H9 (cell line): ENCODE data around the gene GDAP1L1. TPM values are rescaled to one million over a fixed set of nuclear protein-coding genes. Genes with fewer than 3 reads are reported as not detected.

Experiments used
- DNase-seq: peaks from one replicate; pipeline ENCODE4 v3.0.0-alpha.2; 2017
- H2AFZ ChIP-seq: one replicate; pipeline ENCODE4 v1.6.1; 2013; ENCODE audit warnings: mild to moderate bottlenecking, low read length, control low read depth, moderate library complexity
- H2AK5ac ChIP-seq: 2 replicates; pipeline ENCODE4 v1.6.1; 2013; ENCODE audit warnings: low read length, control low read depth, mixed read lengths; ENCODE audit not compliant: insufficient read length
- H2BK120ac ChIP-seq: one replicate; pipeline ENCODE4 v1.6.1; 2013; ENCODE audit warnings: low read depth, mild to moderate bottlenecking, low read length, control low read depth, inconsistent platforms; ENCODE audit not compliant: poor library complexity, severe bottlenecking
- H2BK12ac ChIP-seq: 2 replicates; pipeline ENCODE4 v1.6.1; 2013; ENCODE audit warnings: low read length, control low read depth, mixed read lengths, low read depth; ENCODE audit not compliant: insufficient read length
- H2BK15ac ChIP-seq: 2 replicates; pipeline ENCODE4 v1.6.1; 2013; ENCODE audit warnings: low read depth, low read length, control low read depth
- H2BK20ac ChIP-seq: one replicate; pipeline ENCODE4 v1.6.1; 2013; ENCODE audit warnings: low read depth, mild to moderate bottlenecking, low read length, control low read depth, inconsistent platforms; ENCODE audit not compliant: poor library complexity, severe bottlenecking
- H2BK5ac ChIP-seq: 2 replicates; pipeline ENCODE4 v1.6.1; 2013; ENCODE audit warnings: low read length, control low read depth, mixed read lengths; ENCODE audit not compliant: insufficient read length
- H3K14ac ChIP-seq: 2 replicates; pipeline ENCODE4 v1.6.1; 2013; ENCODE audit warnings: low read length, control low read depth; ENCODE audit not compliant: insufficient read depth
- H3K18ac ChIP-seq: 2 replicates; pipeline ENCODE4 v1.6.1; 2013; ENCODE audit warnings: low read depth, mild to moderate bottlenecking, mixed read lengths, low read length, control low read depth; ENCODE audit not compliant: insufficient read length
- H3K23ac ChIP-seq: 2 replicates; pipeline ENCODE4 v1.6.1; 2013; ENCODE audit warnings: low read length, control low read depth, mixed read lengths, low read depth; ENCODE audit not compliant: insufficient read length
- H3K23me2 ChIP-seq: 2 replicates; pipeline ENCODE4 v1.6.1; 2013; ENCODE audit warnings: low read depth, mild to moderate bottlenecking, mixed read lengths, low read length, control low read depth; ENCODE audit not compliant: insufficient read length, poor library complexity, severe bottlenecking
- H3K27ac ChIP-seq: 2 replicates; pipeline ENCODE4 v1.5.1; 2013; ENCODE audit warnings: low read length, control low read depth, mixed read lengths, low read depth; ENCODE audit not compliant: insufficient read length
- H3K27me3 ChIP-seq: 2 replicates; pipeline ENCODE4 v1.6.1; 2013; ENCODE audit warnings: low read length, control low read depth, inconsistent platforms; ENCODE audit not compliant: insufficient read depth
- H3K4ac ChIP-seq: 2 replicates; pipeline ENCODE4 v1.6.1; 2013; ENCODE audit warnings: low read depth, mild to moderate bottlenecking, control low read depth, inconsistent platforms, low read length, moderate library complexity
- H3K4me1 ChIP-seq: 2 replicates; pipeline ENCODE4 v1.6.1; 2013; ENCODE audit warnings: low read length, control low read depth, inconsistent platforms; ENCODE audit not compliant: insufficient read depth
- H3K4me2 ChIP-seq: 2 replicates; pipeline ENCODE4 v1.6.1; 2013; ENCODE audit warnings: low read length, control low read depth, mixed read lengths; ENCODE audit not compliant: insufficient read length, insufficient read depth
- H3K56ac ChIP-seq: 2 replicates; pipeline ENCODE4 v1.6.1; 2013; ENCODE audit warnings: low read depth, mild to moderate bottlenecking, mixed read lengths, low read length, control low read depth; ENCODE audit not compliant: insufficient read length
- H3K79me1 ChIP-seq: 2 replicates; pipeline ENCODE4 v1.6.1; 2013; ENCODE audit warnings: low read depth, mild to moderate bottlenecking, moderate library complexity, low read length, control low read depth, inconsistent platforms; ENCODE audit not compliant: insufficient read depth, poor library complexity, severe bottlenecking
- H3K79me2 ChIP-seq: 2 replicates; pipeline ENCODE4 v1.6.1; 2013; ENCODE audit warnings: low read length, control low read depth, inconsistent platforms; ENCODE audit not compliant: insufficient read depth
- H3K9ac ChIP-seq: 2 replicates; pipeline ENCODE4 v1.6.1; 2013; ENCODE audit warnings: low read length, control low read depth, mixed read lengths; ENCODE audit not compliant: insufficient read length; ENCODE audit errors: extremely low read depth
- H3K9me3 ChIP-seq: one replicate; pipeline ENCODE4 v1.6.1; 2013; ENCODE audit warnings: low read depth, low read length, inconsistent platforms; ENCODE audit not compliant: control insufficient read depth
- H3T11ph ChIP-seq: one replicate; pipeline ENCODE4 v1.6.1; 2013; ENCODE audit warnings: mild to moderate bottlenecking, low read length, control low read depth, inconsistent platforms
- H4K20me1 ChIP-seq: one replicate; pipeline ENCODE4 v1.6.1; 2013; ENCODE audit not compliant: control insufficient read depth, insufficient read length, insufficient read depth
- H4K5ac ChIP-seq: 2 replicates; pipeline ENCODE4 v1.6.1; 2013; ENCODE audit warnings: low read depth, mild to moderate bottlenecking, mixed read lengths, low read length, control low read depth; ENCODE audit not compliant: insufficient read length
- H4K8ac ChIP-seq: replicated peaks from 2 replicates; pipeline ENCODE4 v1.6.1; 2013; ENCODE audit warnings: low read length, control low read depth, mixed read lengths, low read depth; ENCODE audit not compliant: insufficient read length
- H4K91ac ChIP-seq: 2 replicates; pipeline ENCODE4 v1.6.1; 2013; ENCODE audit warnings: low read depth, mild to moderate bottlenecking, moderate library complexity, mixed read lengths, low read length, control low read depth; ENCODE audit not compliant: insufficient read length
- H3K27ac Mint-ChIP-seq, 3 experiments: 2 replicates in 2 of 3; 3 replicates in 1 of 3; pipeline ENCODE4 v1.8.0; 2020 to 2021; ENCODE audit warnings: mixed read lengths in 3 of 3, mild to moderate bottlenecking in 1 of 3, moderate library complexity in 1 of 3
- H3K27me3 Mint-ChIP-seq: 2 replicates; pipeline ENCODE4 v1.8.0; 2021; ENCODE audit warnings: low read depth, mild to moderate bottlenecking, moderate library complexity, mixed read lengths
- H3K36me3 Mint-ChIP-seq, 3 experiments: 2 replicates in 2 of 3; 3 replicates in 1 of 3; pipeline ENCODE4 v1.8.0; 2020 to 2021; ENCODE audit warnings: low read depth in 3 of 3, mixed read lengths in 3 of 3; ENCODE audit not compliant: insufficient read depth in 1 of 3
- H3K4me1 Mint-ChIP-seq, 2 experiments: 2 replicates each; pipeline ENCODE4 v1.8.0; 2020; ENCODE audit warnings: mixed read lengths in 2 of 2
- H3K4me3 Mint-ChIP-seq, 2 experiments: 2 replicates in 1 of 2; 3 replicates in 1 of 2; pipeline ENCODE4 v1.8.0; 2020 to 2021; ENCODE audit warnings: mild to moderate bottlenecking in 2 of 2, mixed read lengths in 2 of 2, moderate library complexity in 1 of 2
- H3K9me3 Mint-ChIP-seq, 2 experiments: 2 replicates in 1 of 2; 3 replicates in 1 of 2; pipeline ENCODE4 v1.8.0; 2020; ENCODE audit warnings: mild to moderate bottlenecking in 2 of 2, mixed read lengths in 2 of 2, moderate library complexity in 1 of 2
- WGBS: extraction: QIAGEN DNeasy Blood & Tissue Kit; methylation state at CpG from one replicate; pipeline ENCODE4 v1.1.7; 2013; ENCODE audit warnings: missing lambda C conversion rate, low lambda C conversion rate, mixed read lengths; ENCODE audit not compliant: insufficient read length; ENCODE audit errors: extremely low coverage; 5-methylcytosine and 5-hydroxymethylcytosine counted together
- total RNA-seq: library from RNA; stranded (reverse); gene quantifications from 2 replicates; pipeline ENCODE4 v1.2.1, GENCODE V29; 2021
- TF ChIP-seq, protein P1 (sequence below): fragments of 200-600 bp; sonication (generic); conservative IDR thresholded peaks from 3 replicates; pipeline ENCODE4 v1.8.0; 2021; ENCODE audit warnings: antibody characterized with exemption, mild to moderate bottlenecking

GDAP1L1 gene
- total RNA-seq, 1 experiment from 2014 or later: 5.9 TPM

DNA sequence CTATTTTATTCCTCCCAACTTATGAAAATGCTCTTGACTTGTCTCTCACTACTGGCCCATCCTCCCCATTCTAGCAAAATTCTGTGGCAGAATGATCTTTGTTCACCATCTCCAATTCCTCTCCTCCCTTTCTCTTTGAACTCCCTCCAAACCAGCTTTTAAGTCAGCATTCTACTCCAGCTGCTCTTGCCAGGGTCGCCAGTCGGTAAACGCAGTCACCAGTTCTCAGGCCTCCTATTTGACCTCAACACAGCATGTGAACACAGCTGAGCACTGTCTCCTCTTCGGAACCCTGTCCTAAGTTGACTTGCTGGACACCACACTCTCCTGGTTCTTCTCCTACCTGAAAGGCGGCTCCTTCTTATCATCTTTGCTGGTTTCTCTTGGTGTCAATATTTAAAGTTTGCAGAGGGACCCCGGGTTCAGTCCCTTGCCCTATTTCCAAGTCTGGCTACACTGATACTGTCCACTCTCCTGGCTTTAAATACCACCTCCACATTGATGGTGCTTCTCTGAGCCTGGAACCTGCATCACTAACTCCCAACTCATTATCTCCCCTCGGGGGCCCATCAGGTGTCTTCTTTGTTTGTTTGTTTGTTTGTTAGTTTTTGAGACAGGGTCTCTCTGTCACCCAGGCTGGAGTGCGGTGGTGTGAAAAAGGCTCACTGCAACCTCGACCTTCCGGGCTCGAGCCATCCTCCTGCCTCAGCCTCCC lies 27.4 kb downstream of the GDAP1L1 start:
- Histone ChIP-seq H2BK15ac (no peak overlapping the region), H4K5ac (no peak overlapping the region), H2BK12ac (no peak overlapping the region), H3K23me2 (peaks cover 4% of the 10 kb centered on the region), H3K4me1 (peaks cover 2% of the 10 kb centered on the region; the same call in 1 of the 2 replicates), H3K18ac (no peak overlapping the region), H2BK5ac (no peak overlapping the region), H3K79me2 (no peaks in the 10 kb centered on the region), H4K20me1 (no peaks in the 10 kb centered on the region), H3K56ac (no peak overlapping the region), H2AFZ (no peak overlapping the region), H3K4me2 (no peak overlapping the region), H3K9me3 (no peaks in the 10 kb centered on the region), H3K79me1 (no peaks in the 10 kb centered on the region), H3K14ac (no peak overlapping the region), H3K4ac (no peak overlapping the region), H3T11ph (no peak overlapping the region), H2AK5ac (no peak overlapping the region), H4K91ac (no peak overlapping the region), H4K8ac (no peak overlapping the region), H3K27me3 (no peaks in the 10 kb centered on the region), H3K9ac (no peak overlapping the region), H3K27ac (no peak overlapping the region), H2BK120ac (no peak overlapping the region), H2BK20ac (no peak overlapping the region), H3K23ac (no peak overlapping the region)
- H3K36me3 Mint-ChIP-seq: 0 out of 7 replicates have a peak, but pooled peaks cover 0 to 1% (median 0%) of the 10 kb centered on the region in 3 experiments
- no peak overlapping the region for H3K27ac Mint-ChIP-seq
- peaks cover 3% of the 10 kb centered on the region in 2 experiments; a peak in 2 of 5 replicates for H3K9me3 Mint-ChIP-seq
- WGBS: no CpG with 5 or more reads among the region's 11 CpGs
- DNase-seq: no peak
- no peak overlapping the region for H3K4me3 Mint-ChIP-seq
- H3K4me1 Mint-ChIP-seq: peaks cover 2% of the 10 kb centered on the region in 2 experiments; a peak in 3 of 4 replicates
- TF ChIP-seq, protein P1, sequence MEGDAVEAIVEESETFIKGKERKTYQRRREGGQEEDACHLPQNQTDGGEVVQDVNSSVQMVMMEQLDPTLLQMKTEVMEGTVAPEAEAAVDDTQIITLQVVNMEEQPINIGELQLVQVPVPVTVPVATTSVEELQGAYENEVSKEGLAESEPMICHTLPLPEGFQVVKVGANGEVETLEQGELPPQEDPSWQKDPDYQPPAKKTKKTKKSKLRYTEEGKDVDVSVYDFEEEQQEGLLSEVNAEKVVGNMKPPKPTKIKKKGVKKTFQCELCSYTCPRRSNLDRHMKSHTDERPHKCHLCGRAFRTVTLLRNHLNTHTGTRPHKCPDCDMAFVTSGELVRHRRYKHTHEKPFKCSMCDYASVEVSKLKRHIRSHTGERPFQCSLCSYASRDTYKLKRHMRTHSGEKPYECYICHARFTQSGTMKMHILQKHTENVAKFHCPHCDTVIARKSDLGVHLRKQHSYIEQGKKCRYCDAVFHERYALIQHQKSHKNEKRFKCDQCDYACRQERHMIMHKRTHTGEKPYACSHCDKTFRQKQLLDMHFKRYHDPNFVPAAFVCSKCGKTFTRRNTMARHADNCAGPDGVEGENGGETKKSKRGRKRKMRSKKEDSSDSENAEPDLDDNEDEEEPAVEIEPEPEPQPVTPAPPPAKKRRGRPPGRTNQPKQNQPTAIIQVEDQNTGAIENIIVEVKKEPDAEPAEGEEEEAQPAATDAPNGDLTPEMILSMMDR: no peak
- peaks cover under 1% of the 10 kb centered on the region; the same call in 1 of the 2 replicates for H3K27me3 Mint-ChIP-seq
